Thyroid gland (tissue), 4 donors: ENCODE measurements around the gene TCL1B.

Source experiments
- POLR2A ChIP-seq, 2 donors: fragments of 450-650 bp; IDR thresholded peaks; one replicate each; pipeline ENCODE4 v1.6.1; 2017; ENCODE audit warnings: antibody characterized with exemption in 2 of 2, mild to moderate bottlenecking in 2 of 2, moderate library complexity in 1 of 2
- TF ChIP-seq, protein P1 (sequence below), 6 experiments: fragments of 200-600 bp in 3 of 6; fragments of 450-650 bp in 3 of 6; sonication (generic) in 3 of 6; IDR thresholded peaks; one replicate each; pipeline ENCODE4 v1.5.1; 2016 to 2019; ENCODE audit warnings: antibody characterized with exemption in 6 of 6, mild to moderate bottlenecking in 2 of 6, inconsistent platforms in 1 of 6, moderate library complexity in 1 of 6

DNA sequence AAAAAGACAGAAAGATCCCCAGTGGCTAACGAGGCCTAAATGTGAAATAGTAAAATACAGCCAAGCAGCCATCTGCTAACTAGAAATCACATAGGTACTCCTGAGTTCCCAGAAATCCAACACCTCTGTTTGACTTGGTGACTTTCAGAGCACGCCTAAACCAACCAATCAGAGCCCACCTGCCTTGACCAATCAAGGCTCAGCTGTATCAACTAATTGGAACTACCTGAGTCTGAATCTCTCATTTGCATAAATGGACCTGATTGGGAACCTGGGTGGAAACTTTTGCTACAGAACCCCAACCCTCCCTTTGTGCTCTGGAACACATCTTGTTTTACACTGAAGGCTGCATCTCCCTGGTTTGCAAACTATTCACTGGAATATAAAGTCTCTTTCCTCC lies 5.1 kb upstream of the TCL1B start:
- no peak for TF ChIP-seq POLR2A (IDR thresholded peaks at IDR 0.05)
- TF ChIP-seq, protein P1, sequence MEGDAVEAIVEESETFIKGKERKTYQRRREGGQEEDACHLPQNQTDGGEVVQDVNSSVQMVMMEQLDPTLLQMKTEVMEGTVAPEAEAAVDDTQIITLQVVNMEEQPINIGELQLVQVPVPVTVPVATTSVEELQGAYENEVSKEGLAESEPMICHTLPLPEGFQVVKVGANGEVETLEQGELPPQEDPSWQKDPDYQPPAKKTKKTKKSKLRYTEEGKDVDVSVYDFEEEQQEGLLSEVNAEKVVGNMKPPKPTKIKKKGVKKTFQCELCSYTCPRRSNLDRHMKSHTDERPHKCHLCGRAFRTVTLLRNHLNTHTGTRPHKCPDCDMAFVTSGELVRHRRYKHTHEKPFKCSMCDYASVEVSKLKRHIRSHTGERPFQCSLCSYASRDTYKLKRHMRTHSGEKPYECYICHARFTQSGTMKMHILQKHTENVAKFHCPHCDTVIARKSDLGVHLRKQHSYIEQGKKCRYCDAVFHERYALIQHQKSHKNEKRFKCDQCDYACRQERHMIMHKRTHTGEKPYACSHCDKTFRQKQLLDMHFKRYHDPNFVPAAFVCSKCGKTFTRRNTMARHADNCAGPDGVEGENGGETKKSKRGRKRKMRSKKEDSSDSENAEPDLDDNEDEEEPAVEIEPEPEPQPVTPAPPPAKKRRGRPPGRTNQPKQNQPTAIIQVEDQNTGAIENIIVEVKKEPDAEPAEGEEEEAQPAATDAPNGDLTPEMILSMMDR (IDR thresholded peaks at IDR 0.05): no peak
